ENCODE results near the gene CLIC3.

GRCh38 chr9:136970361-136970760, 26.0 kb downstream of the CLIC3 start:
- no peak for TF ChIP-seq EHMT2 (IDR thresholded peaks at IDR 0.05; ENCODE audit: low read depth)
- no peak for TF ChIP-seq RAD21 (conservative IDR thresholded peaks at IDR 0.05 in 1 of 2, IDR thresholded peaks at IDR 0.05 in 1 of 2)
- TF ChIP-seq, protein P1, sequence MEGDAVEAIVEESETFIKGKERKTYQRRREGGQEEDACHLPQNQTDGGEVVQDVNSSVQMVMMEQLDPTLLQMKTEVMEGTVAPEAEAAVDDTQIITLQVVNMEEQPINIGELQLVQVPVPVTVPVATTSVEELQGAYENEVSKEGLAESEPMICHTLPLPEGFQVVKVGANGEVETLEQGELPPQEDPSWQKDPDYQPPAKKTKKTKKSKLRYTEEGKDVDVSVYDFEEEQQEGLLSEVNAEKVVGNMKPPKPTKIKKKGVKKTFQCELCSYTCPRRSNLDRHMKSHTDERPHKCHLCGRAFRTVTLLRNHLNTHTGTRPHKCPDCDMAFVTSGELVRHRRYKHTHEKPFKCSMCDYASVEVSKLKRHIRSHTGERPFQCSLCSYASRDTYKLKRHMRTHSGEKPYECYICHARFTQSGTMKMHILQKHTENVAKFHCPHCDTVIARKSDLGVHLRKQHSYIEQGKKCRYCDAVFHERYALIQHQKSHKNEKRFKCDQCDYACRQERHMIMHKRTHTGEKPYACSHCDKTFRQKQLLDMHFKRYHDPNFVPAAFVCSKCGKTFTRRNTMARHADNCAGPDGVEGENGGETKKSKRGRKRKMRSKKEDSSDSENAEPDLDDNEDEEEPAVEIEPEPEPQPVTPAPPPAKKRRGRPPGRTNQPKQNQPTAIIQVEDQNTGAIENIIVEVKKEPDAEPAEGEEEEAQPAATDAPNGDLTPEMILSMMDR (IDR thresholded peaks at IDR 0.05) = no peak
- no peak for TF ChIP-seq MAX (IDR thresholded peaks at IDR 0.05)
- no peak for TF ChIP-seq RCOR1 (IDR thresholded peaks at IDR 0.05; ENCODE audit: low read depth, low read length)
- no peak for TF ChIP-seq CHD4 (IDR thresholded peaks at IDR 0.05; ENCODE audit: borderline replicate concordance)
- TF ChIP-seq, protein P2, sequence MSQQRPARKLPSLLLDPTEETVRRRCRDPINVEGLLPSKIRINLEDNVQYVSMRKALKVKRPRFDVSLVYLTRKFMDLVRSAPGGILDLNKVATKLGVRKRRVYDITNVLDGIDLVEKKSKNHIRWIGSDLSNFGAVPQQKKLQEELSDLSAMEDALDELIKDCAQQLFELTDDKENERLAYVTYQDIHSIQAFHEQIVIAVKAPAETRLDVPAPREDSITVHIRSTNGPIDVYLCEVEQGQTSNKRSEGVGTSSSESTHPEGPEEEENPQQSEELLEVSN (IDR thresholded peaks at IDR 0.05; ENCODE audit: borderline replicate concordance, low read depth) = no peak
- no peak for TF ChIP-seq POLR2A (IDR thresholded peaks at IDR 0.05; ENCODE audit: low read length)
- TF ChIP-seq RARB (CRISPR knock-in tag; IDR thresholded peaks at IDR 0.05) = no peak
- no peak for TF ChIP-seq HOXB5 (CRISPR knock-in tag; IDR thresholded peaks at IDR 0.05)
